Measurements from ENCODE around the gene PTP4A1.
"Not testable (repeated sequence)": the region's sequence is repeated elsewhere in the genome, so short reads cannot be mapped to it uniquely, and the experiment has no call there.

Gene PTP4A1

DNA sequence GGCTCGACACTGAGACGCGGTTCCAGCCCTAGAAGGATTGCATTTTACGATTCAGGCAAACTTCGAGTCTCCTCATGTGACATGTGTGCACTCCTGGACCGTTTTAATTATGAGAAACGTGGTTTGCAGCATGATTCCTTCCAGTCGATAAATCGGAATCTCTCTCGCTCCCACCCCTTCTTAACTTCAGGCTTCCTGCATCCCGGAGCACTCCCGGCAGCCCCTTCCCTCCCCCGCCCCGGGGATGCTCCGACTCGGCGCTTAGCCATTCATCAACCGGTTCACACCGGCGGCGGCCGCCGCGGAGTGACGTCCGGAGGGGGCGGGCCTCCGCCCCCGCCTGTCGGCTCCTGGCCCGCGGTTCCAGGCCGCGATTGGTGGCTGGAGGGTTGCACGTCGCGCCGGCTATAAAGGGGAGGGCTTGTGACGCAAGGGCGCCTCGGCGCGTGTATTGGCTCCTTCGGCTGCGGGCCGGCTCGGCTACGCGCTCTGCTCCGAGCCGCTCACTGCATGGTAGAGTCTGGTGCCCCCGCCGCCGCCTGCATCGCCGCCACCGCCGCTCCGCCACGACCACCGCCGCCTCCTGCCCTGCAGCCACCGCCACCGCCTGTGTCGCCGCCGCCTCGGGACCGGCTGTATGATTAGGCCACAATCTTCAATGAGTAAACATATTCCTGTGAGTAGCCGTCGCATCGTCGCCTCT lies at the start of gene PTP4A1, which contains the start of gene LOC128125822:
PTP4A1 (plus strand) TSS at position 437 of the 703 bp plus-strand sequence. CDS start 4,401 bp downstream, outside the sequence.
LOC128125822 (plus strand) TSS at position 437 of the 703 bp plus-strand sequence.
- peak within 1 kb of the TSS; percentile 97 for H3K27ac ChIP-seq
- no peak for TF ChIP-seq ZFX (IDR thresholded peaks at IDR 0.05)
- TF ChIP-seq, protein P1, sequence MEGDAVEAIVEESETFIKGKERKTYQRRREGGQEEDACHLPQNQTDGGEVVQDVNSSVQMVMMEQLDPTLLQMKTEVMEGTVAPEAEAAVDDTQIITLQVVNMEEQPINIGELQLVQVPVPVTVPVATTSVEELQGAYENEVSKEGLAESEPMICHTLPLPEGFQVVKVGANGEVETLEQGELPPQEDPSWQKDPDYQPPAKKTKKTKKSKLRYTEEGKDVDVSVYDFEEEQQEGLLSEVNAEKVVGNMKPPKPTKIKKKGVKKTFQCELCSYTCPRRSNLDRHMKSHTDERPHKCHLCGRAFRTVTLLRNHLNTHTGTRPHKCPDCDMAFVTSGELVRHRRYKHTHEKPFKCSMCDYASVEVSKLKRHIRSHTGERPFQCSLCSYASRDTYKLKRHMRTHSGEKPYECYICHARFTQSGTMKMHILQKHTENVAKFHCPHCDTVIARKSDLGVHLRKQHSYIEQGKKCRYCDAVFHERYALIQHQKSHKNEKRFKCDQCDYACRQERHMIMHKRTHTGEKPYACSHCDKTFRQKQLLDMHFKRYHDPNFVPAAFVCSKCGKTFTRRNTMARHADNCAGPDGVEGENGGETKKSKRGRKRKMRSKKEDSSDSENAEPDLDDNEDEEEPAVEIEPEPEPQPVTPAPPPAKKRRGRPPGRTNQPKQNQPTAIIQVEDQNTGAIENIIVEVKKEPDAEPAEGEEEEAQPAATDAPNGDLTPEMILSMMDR (conservative IDR thresholded peaks at IDR 0.05) = no peak

- H3K27ac ChIP-seq = not testable (repeated sequence)
These were observed 49.4 kb upstream of the PTP4A1 start for GRCh38 chr6:63522911-63523287.

DNA sequence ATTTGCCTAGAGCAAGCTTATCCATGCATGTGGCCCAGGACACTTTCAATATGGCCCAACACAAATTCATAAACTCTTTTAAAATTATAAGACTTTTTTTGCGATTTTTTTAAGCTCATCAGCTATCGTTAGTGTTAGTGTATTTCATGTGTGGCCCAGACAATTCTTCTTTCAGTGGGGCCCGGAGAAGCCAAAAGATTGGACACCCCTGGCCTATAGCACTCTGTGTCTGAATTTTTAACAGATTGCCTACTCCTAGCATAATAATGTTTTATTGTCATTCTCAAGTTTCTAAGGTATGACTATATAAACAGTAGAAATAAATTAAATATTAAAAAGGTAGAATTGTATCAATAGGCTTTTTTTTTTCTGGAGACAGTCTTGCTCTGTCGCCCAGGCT lies 48.6 kb upstream of the PTP4A1 start:
- no peak overlapping the region for H3K27ac ChIP-seq

DNA sequence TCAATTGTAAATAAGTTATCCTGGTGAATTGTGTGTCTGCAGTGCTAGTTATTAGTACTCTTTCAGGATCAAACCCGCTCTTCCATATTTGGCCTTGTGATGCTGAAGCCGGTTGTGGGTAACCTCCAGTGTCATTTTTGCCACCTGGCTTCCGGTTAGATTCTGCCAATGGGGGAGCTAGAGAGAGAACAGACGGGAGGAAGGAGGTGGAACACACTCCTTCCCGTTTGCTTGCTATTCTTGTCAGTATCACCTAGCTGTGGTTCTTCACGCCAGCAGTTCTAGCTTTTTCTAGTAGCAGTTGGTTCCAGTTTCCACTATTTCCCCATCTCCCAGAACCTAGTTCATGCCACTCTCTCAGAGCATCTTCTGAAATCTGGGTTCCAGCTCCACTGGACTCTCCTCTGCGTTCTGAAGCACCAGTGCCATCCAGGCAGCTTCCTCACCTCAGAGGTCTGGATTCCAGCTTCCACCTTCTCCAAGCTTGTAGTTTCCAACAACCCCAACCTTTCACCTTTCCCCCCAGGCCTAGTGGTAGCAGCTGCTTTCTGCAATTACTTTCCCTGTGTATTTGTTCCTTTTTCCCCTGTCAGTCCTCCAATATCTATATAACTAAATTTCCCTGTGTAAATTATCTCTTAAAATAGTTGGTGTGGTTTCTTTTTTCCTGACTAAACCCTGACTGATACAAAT lies 46.9 kb upstream of the PTP4A1 start:
- TF ChIP-seq ZFX (IDR thresholded peaks at IDR 0.05) = no peak
- TF ChIP-seq, protein P1 (conservative IDR thresholded peaks at IDR 0.05) = no peak
- H3K27ac ChIP-seq = no peak overlapping the region

More for the DNA sequence above, 48.6 kb upstream of the PTP4A1 start:
- TF ChIP-seq, protein P1 (conservative IDR thresholded peaks at IDR 0.05) = no peak
- no peak for TF ChIP-seq ZFX (IDR thresholded peaks at IDR 0.05)

GRCh38 chr6:63526931-63527330 lies 45.3 kb upstream of the PTP4A1 start:
- no peak overlapping the region for H3K27ac ChIP-seq
- TF ChIP-seq, protein P1 (conservative IDR thresholded peaks at IDR 0.05) = no peak
- TF ChIP-seq ZFX (IDR thresholded peaks at IDR 0.05) = no peak

- TF ChIP-seq, protein P1 (conservative IDR thresholded peaks at IDR 0.05) = no peak
- TF ChIP-seq ZFX (IDR thresholded peaks at IDR 0.05) = no peak
- no peak overlapping the region; the same call in 1 of the 2 replicates for H3K27ac ChIP-seq
These were observed 44.4 kb upstream of the PTP4A1 start for GRCh38 chr6:63527658-63528514.

DNA sequence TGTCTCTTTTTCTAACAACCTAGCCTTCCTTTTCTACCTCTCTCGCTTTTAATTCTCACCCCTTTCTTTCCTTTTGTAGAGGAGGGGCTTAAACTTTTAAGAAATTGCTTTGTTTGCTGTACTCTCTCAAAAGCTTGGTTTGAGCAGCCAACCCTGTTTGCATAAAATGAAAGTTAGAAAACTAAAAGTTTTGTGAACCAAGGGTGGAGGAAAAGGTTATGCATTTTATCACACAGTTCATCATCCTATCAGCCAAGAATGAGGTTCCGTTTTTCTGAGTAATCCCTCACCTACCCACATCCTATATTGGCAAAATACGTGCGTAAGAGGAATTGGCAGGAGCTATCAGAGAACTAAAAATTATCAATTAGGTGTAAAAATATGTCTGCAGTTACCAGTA lies 42.8 kb upstream of the PTP4A1 start:
- no peak overlapping the region for H3K27ac ChIP-seq
- TF ChIP-seq, protein P1 (conservative IDR thresholded peaks at IDR 0.05) = no peak
